ENCODE results near the gene ASB2.

Gene ASB2

GRCh38 chr14:93976477-93977057, at the start of gene ASB2:
TSS of gene ASB2 (minus strand) at chr14:93976570. CDS start at chr14:93964539, 12,031 bp downstream.
- no peak for DNase-seq (ENCODE audit: low read depth in 2 of 2)

- DNase-seq (ENCODE audit: low read depth in 2 of 2): no peak
These were observed 49.4 kb upstream of the ASB2 start for GRCh38 chr14:94025720-94026119.

GRCh38 chr14:94024549-94024948, 48.2 kb upstream of the ASB2 start:
- no peak for DNase-seq (ENCODE audit: low read depth in 2 of 2)

GRCh38 chr14:94022532-94023411, 46.4 kb upstream of the ASB2 start:
- DNase-seq (ENCODE audit: low read depth in 2 of 2): no peak

GRCh38 chr14:94021416-94022157, 45.2 kb upstream of the ASB2 start:
- DNase-seq (ENCODE audit: low read depth in 2 of 2): no peak

- no peak for DNase-seq (ENCODE audit: low read depth in 2 of 2)
These were observed 44.6 kb upstream of the ASB2 start for GRCh38 chr14:94021001-94021400.

GRCh38 chr14:94020267-94020666, 43.9 kb upstream of the ASB2 start:
- DNase-seq (ENCODE audit: low read depth in 2 of 2): no peak

GRCh38 chr14:94019329-94019728, 43.0 kb upstream of the ASB2 start:
- DNase-seq (ENCODE audit: low read depth in 2 of 2): no peak

GRCh38 chr14:94018308-94018707, 41.9 kb upstream of the ASB2 start:
- no peak for DNase-seq (ENCODE audit: low read depth in 2 of 2)

GRCh38 chr14:94016446-94016976, 40.1 kb upstream of the ASB2 start:
- no peak for DNase-seq (ENCODE audit: low read depth in 2 of 2)

- no peak for DNase-seq (ENCODE audit: low read depth in 2 of 2)
These were observed 38.9 kb upstream of the ASB2 start for GRCh38 chr14:94015223-94015622.

- no peak for DNase-seq (ENCODE audit: low read depth in 2 of 2)
These were observed 38.0 kb upstream of the ASB2 start for GRCh38 chr14:94014382-94014781.

GRCh38 chr14:94011795-94012194, 35.4 kb upstream of the ASB2 start:
- DNase-seq (ENCODE audit: low read depth in 2 of 2): no peak

- no peak for DNase-seq (ENCODE audit: low read depth in 2 of 2)
These were observed 34.3 kb upstream of the ASB2 start for GRCh38 chr14:94010625-94011024.

GRCh38 chr14:94009767-94010166, 33.4 kb upstream of the ASB2 start:
- DNase-seq (ENCODE audit: low read depth in 2 of 2): no peak

GRCh38 chr14:94008234-94008633, 31.9 kb upstream of the ASB2 start:
- no peak for DNase-seq (ENCODE audit: low read depth in 2 of 2)

GRCh38 chr14:94005324-94006073, 29.1 kb upstream of the ASB2 start:
- DNase-seq (ENCODE audit: low read depth in 2 of 2): no peak

GRCh38 chr14:94004015-94004414, 27.6 kb upstream of the ASB2 start:
- DNase-seq (ENCODE audit: low read depth in 2 of 2): no peak

- DNase-seq (ENCODE audit: low read depth in 2 of 2): no peak
These were observed 27.0 kb upstream of the ASB2 start for GRCh38 chr14:94003397-94003796.

- DNase-seq (ENCODE audit: low read depth in 2 of 2): peak in 1 of 2 donors; percentile 28
These were observed 25.4 kb upstream of the ASB2 start for GRCh38 chr14:94001501-94002396.

- DNase-seq (ENCODE audit: low read depth in 2 of 2): no peak
These were observed 24.6 kb upstream of the ASB2 start for GRCh38 chr14:94001016-94001415.
